ENCODE results near the gene SLC6A7.

Gene SLC6A7

DNA sequence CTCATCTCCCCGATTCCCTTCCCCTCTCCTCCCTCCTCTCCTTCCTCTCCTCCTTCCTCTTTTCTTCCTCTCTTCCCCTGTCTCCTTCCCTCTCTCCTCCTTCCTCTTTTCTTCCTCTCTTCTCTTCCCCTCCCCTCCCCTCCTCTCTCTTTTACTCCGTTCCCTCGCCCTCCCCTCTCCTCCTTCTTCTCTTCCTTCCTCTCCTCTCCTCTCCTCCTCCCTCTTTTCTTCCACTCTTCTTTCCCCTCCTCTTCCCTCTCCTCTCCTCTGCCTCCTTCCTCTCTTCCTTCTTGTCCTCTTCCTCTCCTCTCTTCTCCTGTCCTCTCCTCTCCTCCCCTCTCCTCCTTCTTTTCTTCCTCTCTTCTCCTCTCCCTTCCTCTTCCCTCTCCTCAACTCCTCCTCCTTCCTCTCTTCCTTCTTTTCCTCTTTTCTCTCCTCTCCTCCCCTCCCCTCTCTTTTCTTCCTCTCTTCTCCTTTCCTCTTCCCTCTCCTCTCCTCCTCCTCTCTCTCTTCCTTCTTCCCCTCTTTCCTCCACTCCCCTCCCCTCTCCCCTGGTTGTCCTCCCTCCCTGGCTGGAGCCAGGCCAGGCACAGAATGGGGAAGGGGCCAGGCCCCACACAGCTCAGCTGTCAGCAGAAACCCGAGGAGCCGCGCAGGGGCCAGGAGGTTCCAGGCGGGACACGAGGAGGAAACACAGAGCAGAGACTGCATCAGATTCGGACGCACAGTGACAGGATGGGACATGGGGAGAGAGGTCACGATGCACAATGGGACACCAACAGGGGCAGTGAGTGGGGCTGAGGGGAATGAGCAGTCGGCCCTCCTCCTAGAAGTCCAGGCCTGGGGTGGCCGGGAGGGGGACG is 51.7 kb downstream of the SLC6A7 start (continued):
- TF ChIP-seq, protein P1, sequence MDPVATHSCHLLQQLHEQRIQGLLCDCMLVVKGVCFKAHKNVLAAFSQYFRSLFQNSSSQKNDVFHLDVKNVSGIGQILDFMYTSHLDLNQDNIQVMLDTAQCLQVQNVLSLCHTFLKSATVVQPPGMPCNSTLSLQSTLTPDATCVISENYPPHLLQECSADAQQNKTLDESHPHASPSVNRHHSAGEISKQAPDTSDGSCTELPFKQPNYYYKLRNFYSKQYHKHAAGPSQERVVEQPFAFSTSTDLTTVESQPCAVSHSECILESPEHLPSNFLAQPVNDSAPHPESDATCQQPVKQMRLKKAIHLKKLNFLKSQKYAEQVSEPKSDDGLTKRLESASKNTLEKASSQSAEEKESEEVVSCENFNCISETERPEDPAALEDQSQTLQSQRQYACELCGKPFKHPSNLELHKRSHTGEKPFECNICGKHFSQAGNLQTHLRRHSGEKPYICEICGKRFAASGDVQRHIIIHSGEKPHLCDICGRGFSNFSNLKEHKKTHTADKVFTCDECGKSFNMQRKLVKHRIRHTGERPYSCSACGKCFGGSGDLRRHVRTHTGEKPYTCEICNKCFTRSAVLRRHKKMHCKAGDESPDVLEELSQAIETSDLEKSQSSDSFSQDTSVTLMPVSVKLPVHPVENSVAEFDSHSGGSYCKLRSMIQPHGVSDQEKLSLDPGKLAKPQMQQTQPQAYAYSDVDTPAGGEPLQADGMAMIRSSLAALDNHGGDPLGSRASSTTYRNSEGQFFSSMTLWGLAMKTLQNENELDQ (tag by site-specific recombination; IDR thresholded peaks at IDR 0.05; ENCODE audit: low read depth) = no peak
- no peak for TF ChIP-seq ZBTB48 (tag by site-specific recombination; IDR thresholded peaks at IDR 0.05)
- no peak for TF ChIP-seq GFI1B (tag by site-specific recombination; IDR thresholded peaks at IDR 0.05)
- TF ChIP-seq KLF9 (tag by site-specific recombination; IDR thresholded peaks at IDR 0.05; ENCODE audit: low read depth) = no peak
- peak; percentile 95 for TF ChIP-seq ZNF366 (tag by site-specific recombination; conservative IDR thresholded peaks at IDR 0.05)
- no peak for TF ChIP-seq ZNF571 (tag by site-specific recombination; IDR thresholded peaks at IDR 0.05)
- no peak for TF ChIP-seq HOXA7 (CRISPR knock-in tag; IDR thresholded peaks at IDR 0.05; ENCODE audit: borderline replicate concordance)
- TF ChIP-seq, protein P2, sequence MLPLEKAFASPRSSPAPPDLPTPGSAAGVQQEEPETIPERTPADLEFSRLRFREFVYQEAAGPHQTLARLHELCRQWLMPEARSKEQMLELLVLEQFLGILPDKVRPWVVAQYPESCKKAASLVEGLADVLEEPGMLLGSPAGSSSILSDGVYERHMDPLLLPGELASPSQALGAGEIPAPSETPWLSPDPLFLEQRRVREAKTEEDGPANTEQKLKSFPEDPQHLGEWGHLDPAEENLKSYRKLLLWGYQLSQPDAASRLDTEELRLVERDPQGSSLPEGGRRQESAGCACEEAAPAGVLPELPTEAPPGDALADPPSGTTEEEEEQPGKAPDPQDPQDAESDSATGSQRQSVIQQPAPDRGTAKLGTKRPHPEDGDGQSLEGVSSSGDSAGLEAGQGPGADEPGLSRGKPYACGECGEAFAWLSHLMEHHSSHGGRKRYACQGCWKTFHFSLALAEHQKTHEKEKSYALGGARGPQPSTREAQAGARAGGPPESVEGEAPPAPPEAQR (tag by site-specific recombination; IDR thresholded peaks at IDR 0.05) = no peak
- peak; percentile 36; the same call in 1 of the 2 replicates for TF ChIP-seq ZNF776 (tag by site-specific recombination; IDR thresholded peaks at IDR 0.05; ENCODE audit: borderline replicate concordance)

DNA sequence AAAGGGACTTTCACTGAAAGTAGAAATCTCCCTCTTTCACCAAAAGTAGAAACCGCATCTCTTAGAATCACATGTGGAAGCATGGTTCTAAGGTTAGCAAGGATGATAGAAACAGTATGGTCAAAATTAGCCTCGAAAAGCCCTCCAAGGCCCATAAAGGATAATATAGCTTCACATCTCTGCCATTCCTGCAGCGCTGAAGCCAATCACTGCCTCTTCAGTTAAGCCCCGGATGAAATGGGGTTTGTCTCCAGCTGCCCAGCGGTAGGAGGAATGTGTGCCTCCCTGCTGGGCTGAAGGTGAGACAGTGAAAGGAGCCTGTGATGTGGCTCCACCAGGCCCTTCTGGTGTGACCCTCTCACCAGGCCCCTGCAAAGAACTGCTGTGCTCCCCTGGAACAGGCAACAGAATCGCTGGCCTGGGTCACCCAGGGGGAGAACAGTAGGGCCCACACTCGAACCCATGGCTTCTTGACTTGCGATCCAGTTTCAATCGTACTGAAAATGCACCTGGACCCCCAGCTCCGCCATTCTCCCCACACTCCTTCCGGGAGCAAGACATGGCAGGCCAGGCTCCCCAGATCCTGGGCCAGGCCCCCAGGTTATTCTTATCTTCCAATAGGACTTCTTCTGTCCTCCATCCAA is 52.5 kb downstream of the SLC6A7 start:
- ChIA-PET CTCF (interaction anchor here (1.1 to 1.2 kb wide), 2 partner anchors 24 to 108 kb away, joined by 4 read pairs; no protein-coding TSS in a partner anchor), POLR2A (no interaction called here)
- peak; percentile 43 for TF ChIP-seq ZIC2 (tag by site-specific recombination; IDR thresholded peaks at IDR 0.05)
- no peak for TF ChIP-seq ZNF138 (tag by site-specific recombination; IDR thresholded peaks at IDR 0.05; ENCODE audit: borderline replicate concordance)

DNA sequence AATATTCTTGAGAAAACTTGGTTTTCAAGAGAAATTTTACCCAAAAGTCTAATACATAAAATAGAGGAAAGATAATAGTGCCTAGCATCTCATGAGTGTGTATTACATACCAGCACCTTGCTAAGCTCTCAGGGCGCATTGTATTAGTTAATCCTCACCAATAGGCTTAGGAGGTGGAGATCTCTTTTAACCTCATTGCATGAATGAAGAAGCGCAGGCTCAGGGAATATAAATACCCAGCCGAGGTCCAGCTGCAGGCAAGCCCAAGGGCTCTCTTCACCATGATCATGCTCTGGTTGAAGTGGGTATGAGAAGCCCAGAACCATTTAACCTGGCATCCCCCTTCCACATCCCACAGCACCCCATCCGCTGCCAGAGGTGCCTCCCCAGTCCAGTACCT is 53.7 kb downstream of the SLC6A7 start:
- TF ChIP-seq, protein P3, sequence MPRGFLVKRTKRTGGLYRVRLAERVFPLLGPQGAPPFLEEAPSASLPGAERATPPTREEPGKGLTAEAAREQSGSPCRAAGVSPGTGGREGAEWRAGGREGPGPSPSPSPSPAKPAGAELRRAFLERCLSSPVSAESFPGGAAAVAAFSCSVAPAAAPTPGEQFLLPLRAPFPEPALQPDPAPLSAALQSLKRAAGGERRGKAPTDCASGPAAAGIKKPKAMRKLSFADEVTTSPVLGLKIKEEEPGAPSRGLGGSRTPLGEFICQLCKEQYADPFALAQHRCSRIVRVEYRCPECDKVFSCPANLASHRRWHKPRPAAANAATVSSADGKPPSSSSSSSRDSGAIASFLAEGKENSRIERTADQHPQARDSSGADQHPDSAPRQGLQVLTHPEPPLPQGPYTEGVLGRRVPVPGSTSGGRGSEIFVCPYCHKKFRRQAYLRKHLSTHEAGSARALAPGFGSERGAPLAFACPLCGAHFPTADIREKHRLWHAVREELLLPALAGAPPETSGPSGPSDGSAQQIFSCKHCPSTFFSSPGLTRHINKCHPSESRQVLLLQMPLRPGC (tag by site-specific recombination; IDR thresholded peaks at IDR 0.05) = no peak
- TF ChIP-seq ZFP37 (tag by site-specific recombination; IDR thresholded peaks at IDR 0.05) (no peak), YY2 (tag by site-specific recombination; IDR thresholded peaks at IDR 0.05) (no peak)
- H3K4me3 ChIP-seq (ENCODE audit: low read depth, low read length) = no peak overlapping the region
- H3K4me1 ChIP-seq (ENCODE audit: control insufficient read depth, insufficient read depth, low read length) = no peaks in the 10 kb centered on the region
- no peak overlapping the region for H3K27ac ChIP-seq (ENCODE audit: extremely low read depth, low read depth, low read length)
- H3K9me3 ChIP-seq (ENCODE audit: control insufficient read depth, insufficient read depth, low read depth, low read length) = no peaks in the 10 kb centered on the region
- H3K36me3 ChIP-seq (ENCODE audit: control insufficient read depth in 2 of 2, insufficient read depth in 1 of 2, low read length in 2 of 2) = no peaks in the 10 kb centered on the region
- ChIA-PET POLR2A (no interaction called here), CTCF (no interaction called here)

More for the DNA sequence above, 52.5 kb downstream of the SLC6A7 start:
- no peak overlapping the region for H3K27ac ChIP-seq (ENCODE audit: extremely low read depth, low read depth, low read length)
- no peaks in the 10 kb centered on the region for H3K36me3 ChIP-seq (ENCODE audit: control insufficient read depth in 2 of 2, insufficient read depth in 1 of 2, low read length in 2 of 2)
- H3K9me3 ChIP-seq (ENCODE audit: control insufficient read depth, insufficient read depth, low read depth, low read length) = no peaks in the 10 kb centered on the region
- no peaks in the 10 kb centered on the region for H3K4me1 ChIP-seq (ENCODE audit: control insufficient read depth, insufficient read depth, low read length)
- H3K4me3 ChIP-seq (ENCODE audit: low read depth, low read length) = no peak overlapping the region

Measured in HEK293 (cell line).